Mammary epithelial cell (primary cell): Measurements from ENCODE around the gene MYO7A.

Experiments
- CTCF ChIP-seq, 2 donors: IDR thresholded peaks in 1 of 2; conservative IDR thresholded peaks in 1 of 2; 2 replicates each; pipeline ENCODE4 v1.5.1; 2011 to 2012; ENCODE audit warnings: inconsistent platforms in 2 of 2, low read length in 2 of 2, mild to moderate bottlenecking in 2 of 2, control low read depth in 1 of 2, low read depth in 1 of 2; ENCODE audit not compliant: insufficient read depth in 1 of 2; ENCODE audit errors: extremely low read depth in 1 of 2
- EZH2 ChIP-seq: IDR thresholded peaks from 2 replicates; pipeline ENCODE4 v1.6.1; 2012; ENCODE audit warnings: low read length, inconsistent platforms, borderline replicate concordance

GRCh38 chr11:77201370-77201769, 73.3 kb downstream of the MYO7A start:
- TF ChIP-seq CTCF (conservative IDR thresholded peaks at IDR 0.05 in 1 of 2, IDR thresholded peaks at IDR 0.05 in 1 of 2; ENCODE audit: extremely low read depth in 1 of 2, insufficient read depth in 1 of 2, low read depth in 1 of 2, low read length in 2 of 2), result no peak
- TF ChIP-seq EZH2, result no peak
